ENCODE data around the gene FBLN1. TPM values are rescaled to one million over a fixed set of nuclear protein-coding genes. Genes with fewer than 3 reads are reported as not detected.

The FBLN1 gene
- total and polyA plus RNA-seq, 2 of the 13 experiments (the other 11 are each of a cell fraction or from before 2014, with no cell fraction given): 37.3 to 103 TPM

DNA sequence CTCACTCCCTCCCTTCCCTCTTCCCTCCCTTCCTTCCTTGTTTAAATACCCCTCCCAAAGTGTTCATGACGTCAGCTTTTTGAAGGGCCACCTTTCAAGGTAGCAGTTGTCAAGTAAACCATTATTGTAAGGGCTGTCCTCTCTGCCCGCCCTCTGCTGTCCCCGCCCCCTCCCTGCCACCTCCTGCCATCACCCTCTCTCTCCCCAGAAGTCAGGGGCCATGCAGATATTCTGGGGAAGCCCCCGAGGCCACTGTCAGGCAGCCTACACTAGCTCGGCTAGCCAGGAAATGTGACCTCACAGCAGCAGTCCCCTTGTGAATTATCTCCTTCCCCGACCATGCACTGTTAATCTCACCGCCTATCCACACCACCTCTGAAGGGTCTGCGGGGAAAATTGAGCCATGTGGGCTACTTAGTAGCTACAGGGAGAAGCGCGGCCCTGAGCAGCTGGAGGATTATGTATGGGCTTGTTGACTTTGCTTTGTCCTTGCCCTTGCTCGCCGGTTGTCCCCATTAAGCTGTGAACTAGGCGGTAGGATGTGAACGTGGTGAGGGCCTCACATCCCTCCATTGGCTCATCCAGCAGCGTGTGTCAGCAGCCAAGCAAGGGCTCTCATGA is 126.9 kb downstream of the FBLN1 start (continued):
- TF ChIP-seq FIP1L1 (IDR thresholded peaks at IDR 0.05; ENCODE audit: borderline replicate concordance, insufficient read depth, low read depth, low read length) (no peak), RAD21 (CRISPR knock-in tag; IDR thresholded peaks at IDR 0.05) (no peak), ZNF678 (CRISPR knock-in tag; IDR thresholded peaks at IDR 0.05) (no peak), ZNF33B (CRISPR knock-in tag; IDR thresholded peaks at IDR 0.05) (no peak), BORCS8-MEF2B (CRISPR knock-in tag; IDR thresholded peaks at IDR 0.05) (peak; percentile 70; the same call in 1 of the 2 replicates), MED13 (CRISPR knock-in tag; IDR thresholded peaks at IDR 0.05) (no peak), ZNF431 (CRISPR knock-in tag; IDR thresholded peaks at IDR 0.05; ENCODE audit: borderline replicate concordance, low read depth) (no peak), FOSL1 (CRISPR knock-in tag; IDR thresholded peaks at IDR 0.05; ENCODE audit: borderline replicate concordance) (no peak), ATM (IDR thresholded peaks at IDR 0.05; ENCODE audit: borderline replicate concordance) (no peak), SRF (IDR thresholded peaks at IDR 0.05; ENCODE audit: low read depth, low read length) (no peak), SP4 (CRISPR knock-in tag; IDR thresholded peaks at IDR 0.05) (no peak; the same call in 1 of the 2 replicates), AGO1 (IDR thresholded peaks at IDR 0.05; ENCODE audit: low read depth, low read length, poor library complexity, severe bottlenecking) (no peak), U2AF2 (IDR thresholded peaks at IDR 0.05; ENCODE audit: low read depth, low read length) (no peak)
- TF ChIP-seq, protein P1, sequence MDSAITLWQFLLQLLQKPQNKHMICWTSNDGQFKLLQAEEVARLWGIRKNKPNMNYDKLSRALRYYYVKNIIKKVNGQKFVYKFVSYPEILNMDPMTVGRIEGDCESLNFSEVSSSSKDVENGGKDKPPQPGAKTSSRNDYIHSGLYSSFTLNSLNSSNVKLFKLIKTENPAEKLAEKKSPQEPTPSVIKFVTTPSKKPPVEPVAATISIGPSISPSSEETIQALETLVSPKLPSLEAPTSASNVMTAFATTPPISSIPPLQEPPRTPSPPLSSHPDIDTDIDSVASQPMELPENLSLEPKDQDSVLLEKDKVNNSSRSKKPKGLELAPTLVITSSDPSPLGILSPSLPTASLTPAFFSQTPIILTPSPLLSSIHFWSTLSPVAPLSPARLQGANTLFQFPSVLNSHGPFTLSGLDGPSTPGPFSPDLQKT (CRISPR knock-in tag; IDR thresholded peaks at IDR 0.05; ENCODE audit: borderline replicate concordance): no peak
- TF ChIP-seq, protein P2, sequence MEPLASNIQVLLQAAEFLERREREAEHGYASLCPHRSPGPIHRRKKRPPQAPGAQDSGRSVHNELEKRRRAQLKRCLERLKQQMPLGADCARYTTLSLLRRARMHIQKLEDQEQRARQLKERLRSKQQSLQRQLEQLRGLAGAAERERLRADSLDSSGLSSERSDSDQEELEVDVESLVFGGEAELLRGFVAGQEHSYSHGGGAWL (CRISPR knock-in tag; IDR thresholded peaks at IDR 0.05): no peak
- TF ChIP-seq, protein P3, sequence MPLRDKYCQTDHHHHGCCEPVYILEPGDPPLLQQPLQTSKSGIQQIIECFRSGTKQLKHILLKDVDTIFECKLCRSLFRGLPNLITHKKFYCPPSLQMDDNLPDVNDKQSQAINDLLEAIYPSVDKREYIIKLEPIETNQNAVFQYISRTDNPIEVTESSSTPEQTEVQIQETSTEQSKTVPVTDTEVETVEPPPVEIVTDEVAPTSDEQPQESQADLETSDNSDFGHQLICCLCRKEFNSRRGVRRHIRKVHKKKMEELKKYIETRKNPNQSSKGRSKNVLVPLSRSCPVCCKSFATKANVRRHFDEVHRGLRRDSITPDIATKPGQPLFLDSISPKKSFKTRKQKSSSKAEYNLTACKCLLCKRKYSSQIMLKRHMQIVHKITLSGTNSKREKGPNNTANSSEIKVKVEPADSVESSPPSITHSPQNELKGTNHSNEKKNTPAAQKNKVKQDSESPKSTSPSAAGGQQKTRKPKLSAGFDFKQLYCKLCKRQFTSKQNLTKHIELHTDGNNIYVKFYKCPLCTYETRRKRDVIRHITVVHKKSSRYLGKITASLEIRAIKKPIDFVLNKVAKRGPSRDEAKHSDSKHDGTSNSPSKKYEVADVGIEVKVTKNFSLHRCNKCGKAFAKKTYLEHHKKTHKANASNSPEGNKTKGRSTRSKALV (CRISPR knock-in tag; IDR thresholded peaks at IDR 0.05): no peak
- TF ChIP-seq, protein P4, sequence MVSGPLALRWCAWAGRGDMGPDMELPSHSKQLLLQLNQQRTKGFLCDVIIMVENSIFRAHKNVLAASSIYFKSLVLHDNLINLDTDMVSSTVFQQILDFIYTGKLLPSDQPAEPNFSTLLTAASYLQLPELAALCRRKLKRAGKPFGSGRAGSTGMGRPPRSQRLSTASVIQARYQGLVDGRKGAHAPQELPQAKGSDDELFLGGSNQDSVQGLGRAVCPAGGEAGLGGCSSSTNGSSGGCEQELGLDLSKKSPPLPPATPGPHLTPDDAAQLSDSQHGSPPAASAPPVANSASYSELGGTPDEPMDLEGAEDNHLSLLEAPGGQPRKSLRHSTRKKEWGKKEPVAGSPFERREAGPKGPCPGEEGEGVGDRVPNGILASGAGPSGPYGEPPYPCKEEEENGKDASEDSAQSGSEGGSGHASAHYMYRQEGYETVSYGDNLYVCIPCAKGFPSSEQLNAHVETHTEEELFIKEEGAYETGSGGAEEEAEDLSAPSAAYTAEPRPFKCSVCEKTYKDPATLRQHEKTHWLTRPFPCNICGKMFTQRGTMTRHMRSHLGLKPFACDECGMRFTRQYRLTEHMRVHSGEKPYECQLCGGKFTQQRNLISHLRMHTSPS (CRISPR knock-in tag; IDR thresholded peaks at IDR 0.05; ENCODE audit: low read depth): peak; percentile 37; the same call in 1 of the 2 replicates
- TF ChIP-seq, protein P5, sequence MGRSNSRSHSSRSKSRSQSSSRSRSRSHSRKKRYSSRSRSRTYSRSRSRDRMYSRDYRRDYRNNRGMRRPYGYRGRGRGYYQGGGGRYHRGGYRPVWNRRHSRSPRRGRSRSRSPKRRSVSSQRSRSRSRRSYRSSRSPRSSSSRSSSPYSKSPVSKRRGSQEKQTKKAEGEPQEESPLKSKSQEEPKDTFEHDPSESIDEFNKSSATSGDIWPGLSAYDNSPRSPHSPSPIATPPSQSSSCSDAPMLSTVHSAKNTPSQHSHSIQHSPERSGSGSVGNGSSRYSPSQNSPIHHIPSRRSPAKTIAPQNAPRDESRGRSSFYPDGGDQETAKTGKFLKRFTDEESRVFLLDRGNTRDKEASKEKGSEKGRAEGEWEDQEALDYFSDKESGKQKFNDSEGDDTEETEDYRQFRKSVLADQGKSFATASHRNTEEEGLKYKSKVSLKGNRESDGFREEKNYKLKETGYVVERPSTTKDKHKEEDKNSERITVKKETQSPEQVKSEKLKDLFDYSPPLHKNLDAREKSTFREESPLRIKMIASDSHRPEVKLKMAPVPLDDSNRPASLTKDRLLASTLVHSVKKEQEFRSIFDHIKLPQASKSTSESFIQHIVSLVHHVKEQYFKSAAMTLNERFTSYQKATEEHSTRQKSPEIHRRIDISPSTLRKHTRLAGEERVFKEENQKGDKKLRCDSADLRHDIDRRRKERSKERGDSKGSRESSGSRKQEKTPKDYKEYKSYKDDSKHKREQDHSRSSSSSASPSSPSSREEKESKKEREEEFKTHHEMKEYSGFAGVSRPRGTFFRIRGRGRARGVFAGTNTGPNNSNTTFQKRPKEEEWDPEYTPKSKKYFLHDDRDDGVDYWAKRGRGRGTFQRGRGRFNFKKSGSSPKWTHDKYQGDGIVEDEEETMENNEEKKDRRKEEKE (IDR thresholded peaks at IDR 0.05): no peak
- TF ChIP-seq, protein P6, sequence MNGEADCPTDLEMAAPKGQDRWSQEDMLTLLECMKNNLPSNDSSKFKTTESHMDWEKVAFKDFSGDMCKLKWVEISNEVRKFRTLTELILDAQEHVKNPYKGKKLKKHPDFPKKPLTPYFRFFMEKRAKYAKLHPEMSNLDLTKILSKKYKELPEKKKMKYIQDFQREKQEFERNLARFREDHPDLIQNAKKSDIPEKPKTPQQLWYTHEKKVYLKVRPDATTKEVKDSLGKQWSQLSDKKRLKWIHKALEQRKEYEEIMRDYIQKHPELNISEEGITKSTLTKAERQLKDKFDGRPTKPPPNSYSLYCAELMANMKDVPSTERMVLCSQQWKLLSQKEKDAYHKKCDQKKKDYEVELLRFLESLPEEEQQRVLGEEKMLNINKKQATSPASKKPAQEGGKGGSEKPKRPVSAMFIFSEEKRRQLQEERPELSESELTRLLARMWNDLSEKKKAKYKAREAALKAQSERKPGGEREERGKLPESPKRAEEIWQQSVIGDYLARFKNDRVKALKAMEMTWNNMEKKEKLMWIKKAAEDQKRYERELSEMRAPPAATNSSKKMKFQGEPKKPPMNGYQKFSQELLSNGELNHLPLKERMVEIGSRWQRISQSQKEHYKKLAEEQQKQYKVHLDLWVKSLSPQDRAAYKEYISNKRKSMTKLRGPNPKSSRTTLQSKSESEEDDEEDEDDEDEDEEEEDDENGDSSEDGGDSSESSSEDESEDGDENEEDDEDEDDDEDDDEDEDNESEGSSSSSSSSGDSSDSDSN (CRISPR knock-in tag; IDR thresholded peaks at IDR 0.05): peak; percentile 71

All from HepG2 (cell line).